Measurements from ENCODE around the gene MCRIP2. TPM values are rescaled to one million over a fixed set of nuclear protein-coding genes. Genes with fewer than 3 reads are reported as not detected.

The MCRIP2 gene
- total and polyA plus RNA-seq, 4 donors, result 16.3 to 97.3 (median 61.4) TPM

- Histone ChIP-seq H3K9me3 (ENCODE audit: control insufficient read depth in 4 of 4, low read length in 3 of 4) (no peaks in the 10 kb centered on the region), H3K27ac (ENCODE audit: low read depth in 1 of 2, low read length in 2 of 2) (no peak overlapping the region), H3K36me3 (ENCODE audit: control insufficient read depth in 4 of 4, insufficient read depth in 3 of 4, low read depth in 1 of 4, low read length in 3 of 4) (peaks cover 10 to 24% (median 16%) of the 10 kb centered on the region in 4 donors), H3K9ac (ENCODE audit: low read depth in 1 of 2, low read length in 2 of 2) (no peak overlapping the region), H3K4me1 (ENCODE audit: control insufficient read depth in 4 of 4, insufficient read depth in 4 of 4, low read length in 3 of 4) (peaks cover 16 to 41% (median 26%) of the 10 kb centered on the region in 4 donors), H3K27me3 (ENCODE audit: control insufficient read depth in 4 of 4, insufficient read depth in 4 of 4, low read length in 3 of 4) (no peaks in the 10 kb centered on the region), H3K4me3 (ENCODE audit: low read depth in 1 of 3, low read length in 3 of 3) (no peak overlapping the region)
- 73% methylated on average over 23 of the region's 23 CpGs for WGBS
- DNase-seq (ENCODE audit: low spot score), result no peak
- TF ChIP-seq EGR1 (IDR thresholded peaks at IDR 0.05; ENCODE audit: low read depth in 2 of 2) (no peak), HNF4G (IDR thresholded peaks at IDR 0.05) (no peak), RAD21 (IDR thresholded peaks at IDR 0.05) (no peak), HNF4A (conservative IDR thresholded peaks at IDR 0.05) (no peak), GABPA (IDR thresholded peaks at IDR 0.05 in 1 of 2, conservative IDR thresholded peaks at IDR 0.05 in 1 of 2) (no peak), SP1 (IDR thresholded peaks at IDR 0.05) (no peak), CTCF (IDR thresholded peaks at IDR 0.05; ENCODE audit: low read depth, low read length, missing input control) (no peak), RXRA (IDR thresholded peaks at IDR 0.05) (no peak), ATF3 (IDR thresholded peaks at IDR 0.05) (no peak), REST (IDR thresholded peaks at IDR 0.05) (no peak), FOXA1 (IDR thresholded peaks at IDR 0.05) (no peak), YY1 (IDR thresholded peaks at IDR 0.05) (no peak), FOXA2 (IDR thresholded peaks at IDR 0.05) (no peak), TAF1 (conservative IDR thresholded peaks at IDR 0.05) (no peak), NR2F2 (IDR thresholded peaks at IDR 0.05) (no peak), ZBTB33 (IDR thresholded peaks at IDR 0.05) (no peak), JUND (IDR thresholded peaks at IDR 0.05) (no peak), MAX (IDR thresholded peaks at IDR 0.05) (no peak)
These were observed 35.3 kb downstream of the MCRIP2 start for GRCh38 chr16:676913-677312.
